ENCODE results near the gene AUTS2.

AUTS2 gene

GRCh38 chr7:69744026-69744425 is 145.8 kb downstream of the AUTS2 start:
- Histone ChIP-seq H3K36me3 (ENCODE audit: low read depth) (no peaks in the 10 kb centered on the region), H3K9me3 (ENCODE audit: severe bottlenecking) (no peaks in the 10 kb centered on the region), H3K27ac (ENCODE audit: poor library complexity, severe bottlenecking) (no peak overlapping the region), H3K27me3 (ENCODE audit: insufficient read depth, poor library complexity, severe bottlenecking) (no peaks in the 10 kb centered on the region), H3K4me3 (ENCODE audit: severe bottlenecking) (no peak overlapping the region), H3K4me1 (ENCODE audit: insufficient read depth, poor library complexity, severe bottlenecking) (no peaks in the 10 kb centered on the region)
- DNase-seq (ENCODE audit: low spot score) (no peak), ATAC-seq (ENCODE audit: low read depth) (no peak)
- TF ChIP-seq, protein P1, sequence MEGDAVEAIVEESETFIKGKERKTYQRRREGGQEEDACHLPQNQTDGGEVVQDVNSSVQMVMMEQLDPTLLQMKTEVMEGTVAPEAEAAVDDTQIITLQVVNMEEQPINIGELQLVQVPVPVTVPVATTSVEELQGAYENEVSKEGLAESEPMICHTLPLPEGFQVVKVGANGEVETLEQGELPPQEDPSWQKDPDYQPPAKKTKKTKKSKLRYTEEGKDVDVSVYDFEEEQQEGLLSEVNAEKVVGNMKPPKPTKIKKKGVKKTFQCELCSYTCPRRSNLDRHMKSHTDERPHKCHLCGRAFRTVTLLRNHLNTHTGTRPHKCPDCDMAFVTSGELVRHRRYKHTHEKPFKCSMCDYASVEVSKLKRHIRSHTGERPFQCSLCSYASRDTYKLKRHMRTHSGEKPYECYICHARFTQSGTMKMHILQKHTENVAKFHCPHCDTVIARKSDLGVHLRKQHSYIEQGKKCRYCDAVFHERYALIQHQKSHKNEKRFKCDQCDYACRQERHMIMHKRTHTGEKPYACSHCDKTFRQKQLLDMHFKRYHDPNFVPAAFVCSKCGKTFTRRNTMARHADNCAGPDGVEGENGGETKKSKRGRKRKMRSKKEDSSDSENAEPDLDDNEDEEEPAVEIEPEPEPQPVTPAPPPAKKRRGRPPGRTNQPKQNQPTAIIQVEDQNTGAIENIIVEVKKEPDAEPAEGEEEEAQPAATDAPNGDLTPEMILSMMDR (IDR thresholded peaks at IDR 0.05; ENCODE audit: poor library complexity, severe bottlenecking), result no peak

GRCh38 chr7:69746383-69746782 is 148.1 kb downstream of the AUTS2 start:
- DNase-seq (ENCODE audit: low spot score) (no peak), ATAC-seq (ENCODE audit: low read depth) (no peak)
- H3K4me1 ChIP-seq (ENCODE audit: insufficient read depth, poor library complexity, severe bottlenecking), result no peaks in the 10 kb centered on the region
- H3K36me3 ChIP-seq (ENCODE audit: low read depth), result no peaks in the 10 kb centered on the region
- H3K27me3 ChIP-seq (ENCODE audit: insufficient read depth, poor library complexity, severe bottlenecking), result no peaks in the 10 kb centered on the region
- H3K9me3 ChIP-seq (ENCODE audit: severe bottlenecking), result no peaks in the 10 kb centered on the region
- H3K4me3 ChIP-seq (ENCODE audit: severe bottlenecking), result no peak overlapping the region
- TF ChIP-seq, protein P1 (IDR thresholded peaks at IDR 0.05; ENCODE audit: poor library complexity, severe bottlenecking), result no peak
- no peak overlapping the region for H3K27ac ChIP-seq (ENCODE audit: poor library complexity, severe bottlenecking)

DNA sequence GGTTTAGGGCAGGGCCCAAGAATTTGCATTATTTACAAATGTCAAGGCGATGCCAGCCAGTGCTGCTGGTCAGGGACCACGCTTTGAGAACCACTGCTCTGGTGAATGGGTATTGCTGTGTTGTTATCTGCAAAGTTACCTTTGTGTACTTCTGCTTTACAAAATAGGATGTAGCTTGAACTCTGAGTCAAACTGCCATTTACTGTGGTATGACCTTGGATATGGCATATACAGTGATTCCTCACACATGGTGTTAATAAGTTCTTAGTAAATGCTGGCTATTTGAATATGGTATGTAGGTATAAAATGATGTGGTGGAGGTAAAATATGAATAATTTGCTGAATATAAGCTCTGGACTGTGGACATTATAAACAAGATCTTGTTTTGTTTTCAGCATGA is 148.9 kb downstream of the AUTS2 start:
- DNase-seq (ENCODE audit: low spot score) (no peak), ATAC-seq (ENCODE audit: low read depth) (no peak)
- Histone ChIP-seq H3K27ac (ENCODE audit: poor library complexity, severe bottlenecking) (no peak overlapping the region), H3K4me3 (ENCODE audit: severe bottlenecking) (no peak overlapping the region), H3K4me1 (ENCODE audit: insufficient read depth, poor library complexity, severe bottlenecking) (no peaks in the 10 kb centered on the region), H3K27me3 (ENCODE audit: insufficient read depth, poor library complexity, severe bottlenecking) (no peaks in the 10 kb centered on the region), H3K36me3 (ENCODE audit: low read depth) (no peaks in the 10 kb centered on the region), H3K9me3 (ENCODE audit: severe bottlenecking) (no peaks in the 10 kb centered on the region)
- TF ChIP-seq, protein P1 (IDR thresholded peaks at IDR 0.05; ENCODE audit: poor library complexity, severe bottlenecking), result no peak

DNA sequence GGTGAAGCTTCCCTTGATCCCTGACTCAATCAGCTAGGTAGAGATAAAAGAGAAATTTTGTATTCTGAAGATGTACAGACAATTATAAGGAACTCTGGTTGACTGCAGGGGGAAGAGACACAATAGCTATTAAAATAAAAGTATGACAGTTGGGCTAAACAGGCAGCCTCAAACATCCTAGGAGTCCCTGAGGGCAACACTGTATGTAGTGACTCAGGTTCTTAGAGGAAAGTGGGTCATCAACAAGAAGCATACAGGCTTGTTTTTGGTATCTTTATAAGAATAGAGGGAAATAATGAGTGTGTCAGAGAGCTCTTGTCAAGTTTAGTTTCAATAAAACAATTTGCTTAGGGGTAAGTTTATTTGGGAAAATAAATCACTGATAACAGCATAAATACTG is 150.3 kb downstream of the AUTS2 start:
- Histone ChIP-seq H3K27ac (ENCODE audit: poor library complexity, severe bottlenecking) (no peak overlapping the region), H3K36me3 (ENCODE audit: low read depth) (no peaks in the 10 kb centered on the region), H3K4me1 (ENCODE audit: insufficient read depth, poor library complexity, severe bottlenecking) (no peaks in the 10 kb centered on the region), H3K4me3 (ENCODE audit: severe bottlenecking) (no peak overlapping the region), H3K27me3 (ENCODE audit: insufficient read depth, poor library complexity, severe bottlenecking) (no peaks in the 10 kb centered on the region), H3K9me3 (ENCODE audit: severe bottlenecking) (no peaks in the 10 kb centered on the region)
- ATAC-seq (ENCODE audit: low read depth) (no peak), DNase-seq (ENCODE audit: low spot score) (no peak)
- TF ChIP-seq, protein P1 (IDR thresholded peaks at IDR 0.05; ENCODE audit: poor library complexity, severe bottlenecking), result no peak

DNA sequence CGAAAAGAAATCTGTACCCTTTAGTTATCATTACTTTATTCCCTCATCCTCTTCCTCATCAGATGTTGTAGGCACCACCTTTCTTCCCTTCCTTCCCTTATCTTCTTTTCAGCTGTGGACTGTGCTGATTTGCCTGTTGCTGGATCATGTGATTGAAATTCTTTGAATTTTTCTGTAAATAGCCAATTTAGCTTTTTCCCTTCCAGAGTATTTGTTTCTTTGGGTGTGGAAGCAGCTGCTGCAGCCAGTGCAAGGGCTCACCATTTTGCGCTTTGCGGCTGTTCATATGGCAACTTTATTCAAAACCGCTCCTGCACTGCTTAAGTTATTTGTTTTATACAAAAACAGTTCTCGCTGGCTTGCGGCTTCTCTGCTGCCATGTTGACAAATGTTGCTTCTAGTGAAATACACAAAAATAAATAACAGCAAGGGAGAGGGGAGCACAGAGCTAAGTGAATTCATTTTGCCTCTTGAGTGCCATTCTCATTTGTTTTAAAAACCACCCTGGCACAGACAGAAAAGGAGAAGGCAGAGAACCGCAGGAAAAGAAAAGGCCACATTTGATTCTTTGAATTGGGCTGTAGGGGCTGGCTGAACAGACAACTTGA is 151.2 kb downstream of the AUTS2 start:
- Histone ChIP-seq H3K4me1 (ENCODE audit: insufficient read depth, poor library complexity, severe bottlenecking) (no peaks in the 10 kb centered on the region), H3K9me3 (ENCODE audit: severe bottlenecking) (no peaks in the 10 kb centered on the region), H3K4me3 (ENCODE audit: severe bottlenecking) (no peak overlapping the region), H3K27me3 (ENCODE audit: insufficient read depth, poor library complexity, severe bottlenecking) (no peaks in the 10 kb centered on the region), H3K27ac (ENCODE audit: poor library complexity, severe bottlenecking) (no peak overlapping the region), H3K36me3 (ENCODE audit: low read depth) (no peaks in the 10 kb centered on the region)
- ATAC-seq (ENCODE audit: low read depth) (no peak), DNase-seq (ENCODE audit: low spot score) (no peak)
- TF ChIP-seq, protein P1 (IDR thresholded peaks at IDR 0.05; ENCODE audit: poor library complexity, severe bottlenecking), result no peak
